Endothelial cell of umbilical vein (primary cell): ENCODE results near the gene P2RY2. TPM values are rescaled to one million over a fixed set of nuclear protein-coding genes. Genes with fewer than 3 reads are reported as not detected.

Experiments
- BruUV-seq: library from RNA; stranded (reverse); fragments of 400-500 nt; replicated peaks from 2 replicates; lab custom pipeline; 2021; lab: Mats Ljungman, UMichigan
- CTCF ChIA-PET: fragments of 300-600, 350-600 bp; sonication (Branson Sonifier 250); formaldehyde crosslinking; loops from one replicate; lab custom pipeline; 2021; ENCODE audit warnings: antibody characterized with exemption, inconsistent platforms; lab: Charles Lee
- POLR2A ChIA-PET: fragments of 300-600, 350-600 bp; sonication (Branson Sonifier 250); formaldehyde crosslinking; loops from one replicate; lab custom pipeline; 2021; ENCODE audit warnings: antibody characterized with exemption, inconsistent platforms; lab: Charles Lee
- DNase-seq: peaks from one replicate; pipeline ENCODE4 v3.0.0-alpha.2; 2011; ENCODE audit warnings: low read depth, low spot score
- FAIRE-seq: peaks from 2 replicates; lab custom pipeline; 2011; peaks lifted over from hg19 to GRCh38; lab: Jason Lieb, UNC
- H2AFZ ChIP-seq: 2 replicates; pipeline ENCODE4 v1.6.0; 2012; ENCODE audit warnings: low read depth, low read length, control low read depth, inconsistent platforms
- H3K27ac ChIP-seq: 2 replicates; pipeline ENCODE4 v1.5.1; 2011; ENCODE audit warnings: low read depth, mild to moderate bottlenecking, control low read depth, low read length, moderate library complexity; ENCODE audit not compliant: insufficient read depth
- H3K27me3 ChIP-seq, 2 experiments: 2 replicates each; pipeline versions ENCODE4 v1.6.0 to v1.6.1; 2011; ENCODE audit warnings: low read length in 2 of 2, mixed read lengths in 1 of 2; ENCODE audit not compliant: control insufficient read depth in 2 of 2, insufficient read depth in 2 of 2
- H3K36me3 ChIP-seq, 2 experiments: 2 replicates in 1 of 2; 3 replicates in 1 of 2; pipeline ENCODE4 v1.5.1; 2011; ENCODE audit warnings: low read length in 2 of 2, mild to moderate bottlenecking in 1 of 2, moderate library complexity in 1 of 2; ENCODE audit not compliant: control insufficient read depth in 2 of 2, insufficient read depth in 2 of 2; ENCODE audit errors: extremely low read depth in 1 of 2
- H3K4me1 ChIP-seq: 3 replicates; pipeline ENCODE4 v1.5.1; 2011; ENCODE audit warnings: mild to moderate bottlenecking, low read length; ENCODE audit not compliant: control insufficient read depth, insufficient read depth; ENCODE audit errors: extremely low read depth
- H3K4me2 ChIP-seq: 2 replicates; pipeline ENCODE4 v1.6.1; 2011; ENCODE audit warnings: low read length, control low read depth, mixed read lengths; ENCODE audit not compliant: insufficient read depth
- H3K4me3 ChIP-seq, 3 experiments: fragments of 200-600 bp in 1 of 3; sonication (generic), shearing (Covaris generic) in 1 of 3; replicated peaks in 1 of 3; 2 replicates each; pipeline ENCODE4 v1.5.1; 2011 to 2016; ENCODE audit warnings: control low read depth in 3 of 3, low read length in 3 of 3, mild to moderate bottlenecking in 2 of 3, inconsistent platforms in 1 of 3, low read depth in 1 of 3, moderate library complexity in 1 of 3; ENCODE audit not compliant: insufficient read depth in 1 of 3
- H3K79me2 ChIP-seq: 2 replicates; pipeline ENCODE4 v1.6.0; 2012; ENCODE audit warnings: low read length, inconsistent platforms; ENCODE audit not compliant: control insufficient read depth, insufficient read depth
- H3K9ac ChIP-seq: replicated peaks from 2 replicates; pipeline ENCODE3; 2011; ENCODE audit warnings: low read length, control low read depth; ENCODE audit not compliant: insufficient read depth; ENCODE audit errors: extremely low read depth
- H3K9me1 ChIP-seq: replicated peaks from 3 replicates; pipeline ENCODE4 v1.6.0; 2011; ENCODE audit warnings: mild to moderate bottlenecking, low read length; ENCODE audit not compliant: control insufficient read depth, insufficient read depth; ENCODE audit errors: extremely low read depth
- H3K9me3 ChIP-seq: replicated peaks from 2 replicates; pipeline ENCODE4 v1.5.1; 2012; ENCODE audit warnings: low read length, inconsistent platforms; ENCODE audit not compliant: control insufficient read depth, insufficient read depth
- H4K20me1 ChIP-seq: replicated peaks from 2 replicates; pipeline ENCODE3; 2011; ENCODE audit warnings: mild to moderate bottlenecking, low read length; ENCODE audit not compliant: control insufficient read depth, insufficient read depth; ENCODE audit errors: extremely low read depth
- EZH2 ChIP-seq: IDR thresholded peaks from 2 replicates; pipeline ENCODE4 v1.6.1; 2012; ENCODE audit warnings: borderline replicate concordance, low read depth, mild to moderate bottlenecking, moderate library complexity, low read length, inconsistent platforms; ENCODE audit not compliant: severe bottlenecking
- FOS ChIP-seq: IDR thresholded peaks from 2 replicates; pipeline ENCODE4 v1.6.1; 2011; ENCODE audit warnings: mild to moderate bottlenecking, low read length, moderate library complexity, borderline replicate concordance; ENCODE audit not compliant: insufficient read depth
- POLR2AphosphoS5 ChIP-seq: IDR thresholded peaks from 2 replicates; pipeline ENCODE4 v1.6.1; 2012; ENCODE audit warnings: low read depth, mild to moderate bottlenecking, control low read depth, low read length, moderate library complexity; ENCODE audit not compliant: insufficient read depth
- dilution Hi-C: fragments of 300-500 bp; cut with MboI; formaldehyde crosslinking; loops from one replicate; pipeline ENCODE4 v1.15.0; 2019; ENCODE audit warnings: low sequenced_read_pairs; ENCODE audit not compliant: extremely low pct_ligation_motif_present
- intact Hi-C: fragments of 100-400 bp; cut with micrococcal nuclease; formaldehyde crosslinking; loops from one replicate; pipeline ENCODE4 v1.10.0; 2022
- polyA plus RNA-seq, 4 experiments: library from polyadenylated mRNA; depleted of rRNA in 3 of 4; stranded (reverse) in 3 of 4; unstranded in 1 of 4; fragments of >200 nt; gene quantifications; 2 replicates each; pipeline versions ENCODE4 v1.2.1 to v1.2.3, GENCODE V29; 2011 to 2012; ENCODE audit warnings: missing spikeins in 1 of 4
- total RNA-seq: library from RNA; stranded (reverse); gene quantifications from 2 replicates; pipeline ENCODE4 v1.2.3, GENCODE V29; 2021
- TF ChIP-seq, protein P1 (sequence below), 2 donors: IDR thresholded peaks; 1 replicate in 1 of 2; 2 replicates in 1 of 2; pipeline ENCODE4 v1.5.1; 2011; ENCODE audit warnings: low read length in 2 of 2, mild to moderate bottlenecking in 2 of 2, moderate library complexity in 2 of 2, control low read depth in 1 of 2, inconsistent platforms in 1 of 2, low read depth in 1 of 2; ENCODE audit not compliant: insufficient read depth in 1 of 2; ENCODE audit errors: extremely low read depth in 1 of 2
- TF ChIP-seq, protein P2 (sequence below): IDR thresholded peaks from 2 replicates; pipeline ENCODE4 v1.6.1; 2011; ENCODE audit not compliant: insufficient read depth, insufficient read length

Gene P2RY2
- total and polyA plus RNA-seq, 2 donors (not counting 3 experiments of a cell fraction or from before 2014, with no cell fraction given) = 4.8 to 5.6 TPM

- TF ChIP-seq, protein P1, sequence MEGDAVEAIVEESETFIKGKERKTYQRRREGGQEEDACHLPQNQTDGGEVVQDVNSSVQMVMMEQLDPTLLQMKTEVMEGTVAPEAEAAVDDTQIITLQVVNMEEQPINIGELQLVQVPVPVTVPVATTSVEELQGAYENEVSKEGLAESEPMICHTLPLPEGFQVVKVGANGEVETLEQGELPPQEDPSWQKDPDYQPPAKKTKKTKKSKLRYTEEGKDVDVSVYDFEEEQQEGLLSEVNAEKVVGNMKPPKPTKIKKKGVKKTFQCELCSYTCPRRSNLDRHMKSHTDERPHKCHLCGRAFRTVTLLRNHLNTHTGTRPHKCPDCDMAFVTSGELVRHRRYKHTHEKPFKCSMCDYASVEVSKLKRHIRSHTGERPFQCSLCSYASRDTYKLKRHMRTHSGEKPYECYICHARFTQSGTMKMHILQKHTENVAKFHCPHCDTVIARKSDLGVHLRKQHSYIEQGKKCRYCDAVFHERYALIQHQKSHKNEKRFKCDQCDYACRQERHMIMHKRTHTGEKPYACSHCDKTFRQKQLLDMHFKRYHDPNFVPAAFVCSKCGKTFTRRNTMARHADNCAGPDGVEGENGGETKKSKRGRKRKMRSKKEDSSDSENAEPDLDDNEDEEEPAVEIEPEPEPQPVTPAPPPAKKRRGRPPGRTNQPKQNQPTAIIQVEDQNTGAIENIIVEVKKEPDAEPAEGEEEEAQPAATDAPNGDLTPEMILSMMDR (IDR thresholded peaks at IDR 0.05; ENCODE audit: extremely low read depth in 1 of 2, insufficient read depth in 1 of 2, low read depth in 1 of 2, low read length in 2 of 2) = peak; percentile 65 to 81
- TF ChIP-seq POLR2AphosphoS5 = no peak
- TF ChIP-seq, protein P2, sequence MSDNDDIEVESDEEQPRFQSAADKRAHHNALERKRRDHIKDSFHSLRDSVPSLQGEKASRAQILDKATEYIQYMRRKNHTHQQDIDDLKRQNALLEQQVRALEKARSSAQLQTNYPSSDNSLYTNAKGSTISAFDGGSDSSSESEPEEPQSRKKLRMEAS = no peak
- TF ChIP-seq FOS = no peak
- no peak for TF ChIP-seq EZH2
- H4K20me1 ChIP-seq = no peaks in the 10 kb centered on the region
- no TSS peak for BruUV-seq
- H3K9me3 ChIP-seq = no peaks in the 10 kb centered on the region
- intact Hi-C loops = loop anchor here (1.0 kb wide), 2 partner anchors 52 to 406 kb away; no protein-coding TSS in a partner anchor
- CTCF ChIA-PET = interaction anchor here (0.5 to 3.0 kb wide), 37 partner anchors 9 to 650 kb away, joined by 3 to 107 read pairs (median 5); partner anchors contain the start of gene FCHSD2
- no peaks in the 10 kb centered on the region for H3K36me3 ChIP-seq
- dilution Hi-C loops = no loop called here
- H3K79me2 ChIP-seq = no peaks in the 10 kb centered on the region
- POLR2A ChIA-PET = no interaction called here
- H3K27ac ChIP-seq = no peak overlapping the region
- no peaks in the 10 kb centered on the region for H3K9me1 ChIP-seq
- FAIRE-seq = peak; percentile 81
- no peak overlapping the region for H2AFZ ChIP-seq
- H3K9ac ChIP-seq = no peak overlapping the region
- H3K4me2 ChIP-seq = no peak overlapping the region
- no peaks in the 10 kb centered on the region for H3K27me3 ChIP-seq
- H3K4me3 ChIP-seq = no peak overlapping the region
- DNase-seq = peak; percentile 61
- H3K4me1 ChIP-seq = peaks cover 7% of the 10 kb centered on the region
These were observed 18.8 kb downstream of the P2RY2 start for GRCh38 chr11:73236854-73237253.
